ENCODE data around the gene TFDP1. TPM values are rescaled to one million over a fixed set of nuclear protein-coding genes. Genes with fewer than 3 reads are reported as not detected.

TFDP1 gene
- polyA plus RNA-seq, 1 of the 3 experiments (the other 2 are of a cell fraction), result 76.7 TPM

- Histone ChIP-seq H3K36me3 (replicated peaks in 1 of 2; ENCODE audit: control insufficient read depth in 1 of 2, insufficient read depth in 2 of 2, low read length in 1 of 2) (peaks cover 19 to 37% of the 10 kb centered on the region in 2 experiments), H3K4me3 (ENCODE audit: low read depth in 2 of 2, low read length in 1 of 2) (no peak overlapping the region), H3K79me2 (ENCODE audit: insufficient read depth) (no peaks in the 10 kb centered on the region; the same call in 1 of the 2 replicates), H3K27ac (ENCODE audit: low read depth in 2 of 2, low read length in 1 of 2) (no peak overlapping the region), H4K20me1 (ENCODE audit: insufficient read depth) (0 out of 2 replicates have a peak, but pooled peaks cover 8% of the 10 kb centered on the region), H3F3A (replicated peaks; ENCODE audit: insufficient read depth) (no peaks in the 10 kb centered on the region), H3K4me1 (ENCODE audit: control insufficient read depth in 1 of 2, insufficient read depth in 2 of 2, low read depth in 1 of 2, low read length in 1 of 2) (peaks cover 0 to 13% of the 10 kb centered on the region in 2 experiments; a peak in 2 of 4 replicates), H3K9ac (no peak overlapping the region), H2AFZ (ENCODE audit: low read depth) (no peak overlapping the region), H3K9me2 (no peaks in the 10 kb centered on the region), H3K9me3 (no peaks in the 10 kb centered on the region), H3K4me2 (no peak overlapping the region), H3K27me3 (ENCODE audit: insufficient read depth) (no peaks in the 10 kb centered on the region)
- CTCF ChIA-PET, result interaction anchor here (1.3 to 1.7 kb wide), 3 partner anchors 8 to 96 kb away, joined by 4 to 8 read pairs (median 7); no protein-coding TSS in a partner anchor
- WGBS (ENCODE audit: low lambda C conversion rate), result 96% methylated on average over 13 of the region's 16 CpGs
- TF ChIP-seq GATA2 (CRISPR knock-in tag; IDR thresholded peaks at IDR 0.05), result no peak
- POLR2A ChIA-PET, result no interaction called here
- DNase-seq, result no peak
Observed at GRCh38 chr13:113553511-113554332, 30.8 kb upstream of the TFDP1 start.

- H3F3A ChIP-seq (replicated peaks; ENCODE audit: insufficient read depth), result no peaks in the 10 kb centered on the region
- WGBS (ENCODE audit: low lambda C conversion rate), result 96% methylated on average over 9 of the region's 9 CpGs
- ChIA-PET POLR2A (no interaction called here), CTCF (interaction anchor here (1.3 to 1.7 kb wide), 3 partner anchors 8 to 96 kb away, joined by 4 to 8 read pairs (median 7); no protein-coding TSS in a partner anchor)
- H3K9ac ChIP-seq, result no peak overlapping the region
- peaks cover 0 to 7% of the 10 kb centered on the region in 2 experiments; a peak in 2 of 4 replicates for H3K4me1 ChIP-seq (ENCODE audit: control insufficient read depth in 1 of 2, insufficient read depth in 2 of 2, low read depth in 1 of 2, low read length in 1 of 2)
- H3K27ac ChIP-seq (ENCODE audit: low read depth in 2 of 2, low read length in 1 of 2), result no peak overlapping the region
- H3K79me2 ChIP-seq (ENCODE audit: insufficient read depth), result no peaks in the 10 kb centered on the region; the same call in 1 of the 2 replicates
- no peaks in the 10 kb centered on the region for H3K27me3 ChIP-seq (ENCODE audit: insufficient read depth)
- DNase-seq, result no peak
- H3K9me3 ChIP-seq, result no peaks in the 10 kb centered on the region
- H3K4me3 ChIP-seq (ENCODE audit: low read depth in 2 of 2, low read length in 1 of 2), result no peak overlapping the region
- no peaks in the 10 kb centered on the region for H3K9me2 ChIP-seq
- peaks cover 18 to 34% of the 10 kb centered on the region in 2 experiments for H3K36me3 ChIP-seq (replicated peaks in 1 of 2; ENCODE audit: control insufficient read depth in 1 of 2, insufficient read depth in 2 of 2, low read length in 1 of 2)
- no peak overlapping the region for H3K4me2 ChIP-seq
- no peak overlapping the region for H2AFZ ChIP-seq (ENCODE audit: low read depth)
- 0 out of 2 replicates have a peak, but pooled peaks cover 2% of the 10 kb centered on the region for H4K20me1 ChIP-seq (ENCODE audit: insufficient read depth)
- no peak for TF ChIP-seq TEAD4 (IDR thresholded peaks at IDR 0.05; ENCODE audit: borderline replicate concordance, insufficient read depth)
- no peak for TF ChIP-seq EP300 (IDR thresholded peaks at IDR 0.05; ENCODE audit: borderline replicate concordance in 1 of 2, low read depth in 1 of 2, low read length in 1 of 2)
- no peak for TF ChIP-seq FOXM1 (IDR thresholded peaks at IDR 0.05; ENCODE audit: low read depth)
- no peak for TF ChIP-seq NFIC (IDR thresholded peaks at IDR 0.05; ENCODE audit: borderline replicate concordance)
- no peak for TF ChIP-seq RFX5 (IDR thresholded peaks at IDR 0.05; ENCODE audit: low read length)
- no peak for TF ChIP-seq REST (IDR thresholded peaks at IDR 0.05; ENCODE audit: low read depth, low read length)
- TF ChIP-seq IRF3 (IDR thresholded peaks at IDR 0.05; ENCODE audit: low read depth, low read length), result no peak
- no peak for TF ChIP-seq CTCF (IDR thresholded peaks at IDR 0.05)
- no peak for TF ChIP-seq RAD21 (IDR thresholded peaks at IDR 0.05; ENCODE audit: low read length)
- TF ChIP-seq NRF1 (IDR thresholded peaks at IDR 0.05; ENCODE audit: low read depth, low read length), result no peak
- no peak for TF ChIP-seq USF2 (IDR thresholded peaks at IDR 0.05; ENCODE audit: borderline replicate concordance, low read depth, low read length)
- no peak for TF ChIP-seq SMC3 (IDR thresholded peaks at IDR 0.05; ENCODE audit: low read depth, low read length)
- TF ChIP-seq RCOR1 (IDR thresholded peaks at IDR 0.05; ENCODE audit: low read length), result no peak
- no peak for TF ChIP-seq FOSL2 (IDR thresholded peaks at IDR 0.05; ENCODE audit: borderline replicate concordance, low read depth)
- no peak for TF ChIP-seq ELF1 (IDR thresholded peaks at IDR 0.05)
- TF ChIP-seq GABPA (IDR thresholded peaks at IDR 0.05; ENCODE audit: low read depth), result no peak
- no peak for TF ChIP-seq TAF1 (IDR thresholded peaks at IDR 0.05; ENCODE audit: borderline replicate concordance, low read depth, low read length)
Observed at GRCh38 chr13:113554333-113554700, 30.2 kb upstream of the TFDP1 start.

Data from SK-N-SH (cell line).